CD4-positive, alpha-beta T cell (primary cell): ENCODE results near the gene CDKN1C. TPM values are rescaled to one million over a fixed set of nuclear protein-coding genes. Genes with fewer than 3 reads are reported as not detected.

Experiments used
- ATAC-seq: fragments of 200-7000 bp; cut with Tn5 transposase; one replicate; pipeline ENCODE4 v1.10.0; 2022; ENCODE audit warnings: mild to moderate bottlenecking; ENCODE audit not compliant: poor library complexity
- CTCF ChIA-PET: fragments of 350-600 bp; sonication (Branson Sonifier 250); formaldehyde crosslinking; loops from one replicate; lab custom pipeline; 2021; ENCODE audit warnings: antibody characterized with exemption, inconsistent platforms; lab: Charles Lee
- POLR2A ChIA-PET: fragments of 350-600 bp; sonication (Branson Sonifier 250); formaldehyde crosslinking; loops from one replicate; lab custom pipeline; 2021; ENCODE audit warnings: antibody characterized with exemption, inconsistent platforms; lab: Charles Lee
- DNase-seq, 14 experiments: peaks; one replicate each; pipeline ENCODE4 v3.0.0-alpha.2; 2013 to 2020; ENCODE audit warnings: mixed read lengths in 2 of 14
- H3K27ac ChIP-seq, 2 donors: one replicate each; pipeline versions ENCODE4 v1.5.1 to v1.7.0; 2013; ENCODE audit warnings: low read length in 2 of 2, low read depth in 1 of 2, mild to moderate bottlenecking in 1 of 2
- H3K27me3 ChIP-seq, 2 experiments: 1 replicate in 1 of 2; 2 replicates in 1 of 2; pipeline versions ENCODE4 v1.6.1 to v1.7.0; 2013; ENCODE audit warnings: low read length in 2 of 2, control low read depth in 1 of 2, mild to moderate bottlenecking in 1 of 2, moderate library complexity in 1 of 2; ENCODE audit not compliant: insufficient read depth in 2 of 2, control insufficient read depth in 1 of 2
- H3K36me3 ChIP-seq: one replicate; pipeline ENCODE4 v1.6.1; 2013; ENCODE audit warnings: low read length, control low read depth; ENCODE audit not compliant: insufficient read depth
- H3K4me1 ChIP-seq: one replicate; pipeline ENCODE4 v1.6.1; 2013; ENCODE audit warnings: low read length, control low read depth; ENCODE audit not compliant: insufficient read depth
- H3K4me3 ChIP-seq: one replicate; pipeline ENCODE4 v1.5.1; 2013; ENCODE audit warnings: mild to moderate bottlenecking, low read length, moderate library complexity
- H3K9me3 ChIP-seq, 2 experiments: 1 replicate in 1 of 2; 2 replicates in 1 of 2; pipeline versions ENCODE4 v1.6.1 to v1.7.0; 2013; ENCODE audit warnings: low read length in 2 of 2, mild to moderate bottlenecking in 2 of 2, control low read depth in 1 of 2, moderate library complexity in 1 of 2; ENCODE audit not compliant: control insufficient read depth in 1 of 2, insufficient read depth in 1 of 2
- H3K27ac Mint-ChIP-seq: one replicate; pipeline ENCODE4 v1.8.0; 2020; ENCODE audit warnings: mixed read lengths
- H3K27me3 Mint-ChIP-seq: one replicate; pipeline ENCODE4 v1.8.0; 2021; ENCODE audit warnings: mixed read lengths
- H3K36me3 Mint-ChIP-seq: one replicate; pipeline ENCODE4 v1.8.0; 2021; ENCODE audit warnings: low read depth, mixed read lengths
- H3K4me1 Mint-ChIP-seq: one replicate; pipeline ENCODE4 v1.8.0; 2021; ENCODE audit warnings: low read depth, mixed read lengths
- H3K4me3 Mint-ChIP-seq: one replicate; pipeline ENCODE4 v1.8.0; 2020; ENCODE audit warnings: mild to moderate bottlenecking, mixed read lengths
- H3K9me3 Mint-ChIP-seq: one replicate; pipeline ENCODE4 v1.8.0; 2020; ENCODE audit warnings: mixed read lengths
- CTCF ChIP-seq: fragments of 200-600 bp; IDR thresholded peaks from one replicate; pipeline ENCODE4 v1.8.0; 2022; ENCODE audit warnings: antibody characterized with exemption, mild to moderate bottlenecking
- intact Hi-C, 2 experiments: fragments of 100-400 bp; cut with DNase I in 1 of 2; cut with micrococcal nuclease in 1 of 2; formaldehyde crosslinking; loops; one replicate each; pipeline versions ENCODE4 v1.15.1 to v1.9.0; 2023 to 2025; cut with DNase I, micrococcal nuclease
- total RNA-seq, 174 experiments: library from RNA in 2 of 174; stranded (reverse) in 2 of 174; gene quantifications; one replicate each; pipeline ENCODE4 v1.2.3 and lab custom pipeline; 2021 to 2026

The CDKN1C gene
- total RNA-seq, 2 experiments from 2014 or later: 1.9 to 2.5 TPM

GRCh38 chr11:2896047-2896446 lies 10.5 kb upstream of the CDKN1C start:
- Histone ChIP-seq H3K27me3 (no peaks in the 10 kb centered on the region), H3K9me3 (no peaks in the 10 kb centered on the region), H3K4me3 (no peak overlapping the region), H3K36me3 (no peaks in the 10 kb centered on the region), H3K4me1 (peaks cover 52% of the 10 kb centered on the region), H3K27ac (no peak overlapping the region)
- TF ChIP-seq CTCF: no peak
- Mint-ChIP-seq H3K27me3 (no peaks in the 10 kb centered on the region), H3K4me1 (peaks cover 50% of the 10 kb centered on the region), H3K36me3 (no peaks in the 10 kb centered on the region), H3K4me3 (peak overlapping the region; percentile 54), H3K27ac (no peak overlapping the region), H3K9me3 (no peaks in the 10 kb centered on the region)
- ATAC-seq: no peak
- CTCF ChIA-PET: interaction anchor here (0.9 kb wide), 1 partner anchor 363 kb away, joined by 3 read pairs; no protein-coding TSS in a partner anchor
- POLR2A ChIA-PET: interaction anchor here (1.1 to 1.3 kb wide), 2 partner anchors 11 to 363 kb away, joined by 3 read pairs; no protein-coding TSS in a partner anchor
- intact Hi-C loops: loop anchor here in 1 of 2 experiments (10.0 kb wide), 2 partner anchors 701 to 1131 kb away; partner anchors contain the start of gene CTSD
- no peak for DNase-seq

- no peaks in the 10 kb centered on the region for H3K27me3 Mint-ChIP-seq
- H3K9me3 Mint-ChIP-seq: no peaks in the 10 kb centered on the region
- DNase-seq: no peak
- Histone ChIP-seq H3K27me3 (no peaks in the 10 kb centered on the region), H3K36me3 (no peaks in the 10 kb centered on the region), H3K27ac (no peak overlapping the region), H3K4me1 (peaks cover 50% of the 10 kb centered on the region), H3K9me3 (no peaks in the 10 kb centered on the region), H3K4me3 (no peak overlapping the region)
- peaks cover 32% of the 10 kb centered on the region for H3K4me1 Mint-ChIP-seq
- POLR2A ChIA-PET: no interaction called here
- no peak for ATAC-seq
- no peak overlapping the region for H3K4me3 Mint-ChIP-seq
- intact Hi-C loops: loop anchor here (2.0 to 10.0 kb wide), 4 partner anchors 197 to 1129 kb away; partner anchors contain the start of genes CTSD (in 1 of the 2) and KCNQ1OT1 (in 1 of the 2)
- TF ChIP-seq CTCF: no peak
- CTCF ChIA-PET: interaction anchor here (1.6 to 9.0 kb wide), 2 partner anchors 36 to 361 kb away, joined by 9 to 158 read pairs; partner anchors contain the start of gene PHLDA2
- no peaks in the 10 kb centered on the region for H3K36me3 Mint-ChIP-seq
- H3K27ac Mint-ChIP-seq: peak overlapping the region; percentile 40
Measured at GRCh38 chr11:2893935-2894334, 8.4 kb upstream of the CDKN1C start.

- no peaks in the 10 kb centered on the region for H3K9me3 Mint-ChIP-seq
- Histone ChIP-seq H3K27ac (peak overlapping the region; percentile 47 to 68), H3K4me3 (peak overlapping the region; percentile 49), H3K9me3 (no peaks in the 10 kb centered on the region), H3K36me3 (no peaks in the 10 kb centered on the region), H3K27me3 (no peaks in the 10 kb centered on the region), H3K4me1 (peaks cover 47% of the 10 kb centered on the region)
- DNase-seq (peak in 10 of 14 experiments; percentile 19 to 73 (median 48)), ATAC-seq (peak; percentile 38)
- intact Hi-C loops: loop anchor here (1.0 to 10.0 kb wide), 6 partner anchors 196 to 1128 kb away; partner anchors contain the start of genes CTSD (in 1 of the 2) and KCNQ1OT1 (in 1 of the 2)
- H3K4me1 Mint-ChIP-seq: peaks cover 29% of the 10 kb centered on the region
- CTCF ChIA-PET: interaction anchor here (0.6 to 9.0 kb wide), 12 partner anchors 10 to 449 kb away, joined by 3 to 158 read pairs (median 4); partner anchors contain the start of genes CARS1 and PHLDA2
- no peaks in the 10 kb centered on the region for H3K36me3 Mint-ChIP-seq
- POLR2A ChIA-PET: interaction anchor here (1.0 to 3.9 kb wide), 6 partner anchors 9 to 493 kb away, joined by 3 to 20 read pairs (median 7); partner anchors contain the start of genes PHLDA2 and TSSC4
- H3K27me3 Mint-ChIP-seq: no peaks in the 10 kb centered on the region
- H3K4me3 Mint-ChIP-seq: peak overlapping the region; percentile 82
- no peak for TF ChIP-seq CTCF
- H3K27ac Mint-ChIP-seq: peak overlapping the region; percentile 68
Measured at GRCh38 chr11:2892967-2893528, 7.5 kb upstream of the CDKN1C start.
